Stimulated activated CD4-positive, alpha-beta T cell treated with anti-CD3 and anti-CD28 coated beads, TNF-alpha, amount 100 ng/mL, for 4 hours (primary cell): ENCODE data around the gene CTH.
"Not testable (repeated sequence)": the region's sequence is repeated elsewhere in the genome, so short reads cannot be mapped to it uniquely, and the experiment has no call there.

Source experiments
- DNase-seq, 3 experiments: peaks; one replicate each; pipeline ENCODE4 v3.0.0-alpha.2; 2020; ENCODE audit warnings: low read depth in 3 of 3

The CTH gene

GRCh38 chr1:70409136-70409535 lies 1.9 kb upstream of the CTH start:
- no peak for DNase-seq

GRCh38 chr1:70411360-70411844 lies 334 bp downstream of the CTH start:
- no peak for DNase-seq

GRCh38 chr1:70415882-70416281 lies 4.8 kb downstream of the CTH start:
- DNase-seq = no peak

- DNase-seq = not testable (repeated sequence)
These were observed 8.1 kb downstream of the CTH start for GRCh38 chr1:70418973-70419734.

GRCh38 chr1:70420320-70420719 lies 9.3 kb downstream of the CTH start:
- DNase-seq = no peak

GRCh38 chr1:70426154-70427131 lies 15.4 kb downstream of the CTH start:
- DNase-seq = no peak

- no peak for DNase-seq
These were observed 16.9 kb downstream of the CTH start for GRCh38 chr1:70427976-70428375.

GRCh38 chr1:70429219-70429618 lies 18.2 kb downstream of the CTH start:
- no peak for DNase-seq

- no peak for DNase-seq
These were observed 18.7 kb downstream of the CTH start for GRCh38 chr1:70429757-70430156.

- no peak for DNase-seq
These were observed 20.2 kb downstream of the CTH start for GRCh38 chr1:70431317-70431716.

GRCh38 chr1:70431874-70432273 lies 20.8 kb downstream of the CTH start:
- no peak for DNase-seq

GRCh38 chr1:70434253-70434859 lies 23.3 kb downstream of the CTH start:
- no peak for DNase-seq

GRCh38 chr1:70436622-70437251 lies 25.7 kb downstream of the CTH start:
- no peak for DNase-seq

GRCh38 chr1:70438529-70438928 lies 27.5 kb downstream of the CTH start:
- no peak for DNase-seq

GRCh38 chr1:70440642-70441391 lies 29.7 kb downstream of the CTH start:
- no peak for DNase-seq

GRCh38 chr1:70441392-70442035 lies 30.4 kb downstream of the CTH start:
- DNase-seq = no peak

- DNase-seq = no peak
These were observed 31.4 kb downstream of the CTH start for GRCh38 chr1:70442490-70442889.

- DNase-seq = no peak
These were observed 32.7 kb downstream of the CTH start for GRCh38 chr1:70443739-70444138.

GRCh38 chr1:70449049-70449448 lies 38.0 kb downstream of the CTH start:
- no peak for DNase-seq

- DNase-seq = not testable (repeated sequence)
These were observed 41.3 kb downstream of the CTH start for GRCh38 chr1:70452164-70452939.
